ENCODE results near the gene ARX. TPM values are rescaled to one million over a fixed set of nuclear protein-coding genes. Genes with fewer than 3 reads are reported as not detected.

Gene ARX
- total and polyA plus RNA-seq, 2 of the 8 experiments (the other 6 are each of a cell fraction or from before 2014, with no cell fraction given): not detected

DNA sequence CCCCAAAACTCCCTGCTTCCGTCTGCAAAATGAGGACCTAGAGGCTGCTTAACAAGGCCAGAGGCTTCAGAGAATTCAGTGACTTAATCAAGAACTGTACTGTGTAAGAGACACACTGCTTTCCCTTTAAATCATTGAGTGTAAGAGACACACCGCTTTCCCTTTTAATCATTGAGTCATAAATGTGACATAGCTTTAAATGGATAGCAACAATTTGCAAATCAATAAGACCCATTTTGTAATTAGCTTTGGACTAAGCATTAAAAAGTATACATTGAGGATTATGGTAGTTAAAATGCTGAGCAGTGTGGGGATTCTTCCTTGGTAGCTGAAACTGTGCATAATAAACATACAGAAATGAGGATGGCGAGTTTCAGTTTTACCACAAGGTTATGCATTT lies 31.8 kb downstream of the ARX start:
- Histone ChIP-seq H2BK120ac (replicated peaks; ENCODE audit: low read depth, low read length) (no peak overlapping the region), H3K79me2 (ENCODE audit: control insufficient read depth in 1 of 2, insufficient read depth in 2 of 2, low read length in 2 of 2) (no peaks in the 10 kb centered on the region), H3K4me1 (replicated peaks in 1 of 4; ENCODE audit: control insufficient read depth in 3 of 4, insufficient read depth in 4 of 4, low read length in 3 of 4) (no peaks in the 10 kb centered on the region), H3K4me2 (ENCODE audit: insufficient read depth in 1 of 2, low read depth in 2 of 2, low read length in 2 of 2) (no peak overlapping the region), H3K56ac (replicated peaks; ENCODE audit: insufficient read length, low read depth, low read length) (no peak overlapping the region), H4K8ac (ENCODE audit: extremely low read depth, insufficient read depth, low read length) (no peak overlapping the region), H3K27ac (ENCODE audit: low read depth, low read length) (no peak overlapping the region), H3K79me1 (ENCODE audit: low read depth, low read length) (no peaks in the 10 kb centered on the region), H3K18ac (ENCODE audit: extremely low read depth, low read length) (no peak overlapping the region), H3K4ac (replicated peaks; ENCODE audit: insufficient read length, low read depth, low read length) (no peak overlapping the region), H4K20me1 (replicated peaks in 1 of 2; ENCODE audit: control insufficient read depth in 1 of 2, insufficient read depth in 2 of 2, low read length in 2 of 2) (no peaks in the 10 kb centered on the region), H2BK12ac (ENCODE audit: low read depth, low read length) (no peak overlapping the region), H3K23ac (ENCODE audit: insufficient read length) (no peak overlapping the region), H2AK5ac (ENCODE audit: low read depth, low read length) (no peak overlapping the region), H2BK5ac (ENCODE audit: low read depth, low read length) (no peak overlapping the region), H3K9ac (replicated peaks in 1 of 4; ENCODE audit: extremely low read depth in 1 of 4, low read depth in 3 of 4, low read length in 3 of 4) (no peak overlapping the region), H3K23me2 (ENCODE audit: low read depth, low read length) (no peaks in the 10 kb centered on the region), H4K5ac (ENCODE audit: insufficient read length, low read depth, low read length) (no peak overlapping the region), H2BK15ac (ENCODE audit: low read length) (no peak overlapping the region), H4K91ac (replicated peaks; ENCODE audit: insufficient read length, low read length) (no peak overlapping the region), H3K14ac (ENCODE audit: insufficient read length) (no peak overlapping the region), H3K27me3 (replicated peaks in 1 of 4; ENCODE audit: control insufficient read depth in 3 of 4, extremely low read depth in 1 of 4, insufficient read depth in 3 of 4, low read length in 3 of 4) (no peaks in the 10 kb centered on the region), H3K9me3 (ENCODE audit: insufficient read depth in 2 of 2, low read depth in 1 of 2, low read length in 1 of 2) (no peaks in the 10 kb centered on the region), H3K4me3 (ENCODE audit: extremely low read depth in 1 of 4, insufficient read depth in 2 of 4, low read depth in 3 of 4, low read length in 4 of 4) (no peak overlapping the region), H3K36me3 (ENCODE audit: control insufficient read depth in 2 of 4, insufficient read depth in 4 of 4, low read length in 3 of 4) (no peaks in the 10 kb centered on the region), H2BK20ac (ENCODE audit: low read length) (no peak overlapping the region), H2AFZ (ENCODE audit: low read length) (no peak overlapping the region)
- no peak for DNase-seq (ENCODE audit: low read depth in 1 of 2, low spot score in 2 of 2)
- ChIA-PET POLR2A (ENCODE audit: partially characterized antibody) (no interaction called here), CTCF (ENCODE audit: partially characterized antibody) (interaction anchor here (0.6 kb wide), 1 partner anchor 52 kb away, joined by 4 read pairs; no protein-coding TSS in a partner anchor)
- no peak for FAIRE-seq
- 88% methylated on average over 3 of the region's 3 CpGs; no CpG with 5 or more reads in 1 of the 2 experiments for WGBS, 2 experiments (ENCODE audit: extremely low coverage in 1 of 2, insufficient coverage in 1 of 2, insufficient read length in 1 of 2, insufficient replicate concordance in 2 of 2, low coverage in 1 of 2, low lambda C conversion rate in 2 of 2, missing lambda C conversion rate in 1 of 2)
- TF ChIP-seq TBP (IDR thresholded peaks at IDR 0.05; ENCODE audit: low read depth, low read length) (no peak), HDAC2 (IDR thresholded peaks at IDR 0.05; ENCODE audit: borderline replicate concordance in 1 of 2, low read depth in 2 of 2, low read length in 2 of 2) (no peak), HDAC6 (IDR thresholded peaks at IDR 0.05; ENCODE audit: low read depth, low read length) (no peak), SP4 (IDR thresholded peaks at IDR 0.05; ENCODE audit: low read length) (no peak), MAFK (IDR thresholded peaks at IDR 0.05; ENCODE audit: low read depth, low read length) (no peak), GTF2F1 (IDR thresholded peaks at IDR 0.05; ENCODE audit: borderline replicate concordance, low read depth, low read length) (no peak)
- TF ChIP-seq, protein P1, sequence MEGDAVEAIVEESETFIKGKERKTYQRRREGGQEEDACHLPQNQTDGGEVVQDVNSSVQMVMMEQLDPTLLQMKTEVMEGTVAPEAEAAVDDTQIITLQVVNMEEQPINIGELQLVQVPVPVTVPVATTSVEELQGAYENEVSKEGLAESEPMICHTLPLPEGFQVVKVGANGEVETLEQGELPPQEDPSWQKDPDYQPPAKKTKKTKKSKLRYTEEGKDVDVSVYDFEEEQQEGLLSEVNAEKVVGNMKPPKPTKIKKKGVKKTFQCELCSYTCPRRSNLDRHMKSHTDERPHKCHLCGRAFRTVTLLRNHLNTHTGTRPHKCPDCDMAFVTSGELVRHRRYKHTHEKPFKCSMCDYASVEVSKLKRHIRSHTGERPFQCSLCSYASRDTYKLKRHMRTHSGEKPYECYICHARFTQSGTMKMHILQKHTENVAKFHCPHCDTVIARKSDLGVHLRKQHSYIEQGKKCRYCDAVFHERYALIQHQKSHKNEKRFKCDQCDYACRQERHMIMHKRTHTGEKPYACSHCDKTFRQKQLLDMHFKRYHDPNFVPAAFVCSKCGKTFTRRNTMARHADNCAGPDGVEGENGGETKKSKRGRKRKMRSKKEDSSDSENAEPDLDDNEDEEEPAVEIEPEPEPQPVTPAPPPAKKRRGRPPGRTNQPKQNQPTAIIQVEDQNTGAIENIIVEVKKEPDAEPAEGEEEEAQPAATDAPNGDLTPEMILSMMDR (IDR thresholded peaks at IDR 0.05; ENCODE audit: control extremely low read depth in 1 of 3, insufficient read depth in 1 of 3, low read depth in 1 of 3, low read length in 3 of 3): no peak
- TF ChIP-seq, protein P2, sequence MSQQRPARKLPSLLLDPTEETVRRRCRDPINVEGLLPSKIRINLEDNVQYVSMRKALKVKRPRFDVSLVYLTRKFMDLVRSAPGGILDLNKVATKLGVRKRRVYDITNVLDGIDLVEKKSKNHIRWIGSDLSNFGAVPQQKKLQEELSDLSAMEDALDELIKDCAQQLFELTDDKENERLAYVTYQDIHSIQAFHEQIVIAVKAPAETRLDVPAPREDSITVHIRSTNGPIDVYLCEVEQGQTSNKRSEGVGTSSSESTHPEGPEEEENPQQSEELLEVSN (IDR thresholded peaks at IDR 0.05): no peak
- TF ChIP-seq, protein P3, sequence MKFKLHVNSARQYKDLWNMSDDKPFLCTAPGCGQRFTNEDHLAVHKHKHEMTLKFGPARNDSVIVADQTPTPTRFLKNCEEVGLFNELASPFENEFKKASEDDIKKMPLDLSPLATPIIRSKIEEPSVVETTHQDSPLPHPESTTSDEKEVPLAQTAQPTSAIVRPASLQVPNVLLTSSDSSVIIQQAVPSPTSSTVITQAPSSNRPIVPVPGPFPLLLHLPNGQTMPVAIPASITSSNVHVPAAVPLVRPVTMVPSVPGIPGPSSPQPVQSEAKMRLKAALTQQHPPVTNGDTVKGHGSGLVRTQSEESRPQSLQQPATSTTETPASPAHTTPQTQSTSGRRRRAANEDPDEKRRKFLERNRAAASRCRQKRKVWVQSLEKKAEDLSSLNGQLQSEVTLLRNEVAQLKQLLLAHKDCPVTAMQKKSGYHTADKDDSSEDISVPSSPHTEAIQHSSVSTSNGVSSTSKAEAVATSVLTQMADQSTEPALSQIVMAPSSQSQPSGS (IDR thresholded peaks at IDR 0.05; ENCODE audit: low read length): no peak
